H1 (cell line): ENCODE results near the gene GP9. TPM values are rescaled to one million over a fixed set of nuclear protein-coding genes. Genes with fewer than 3 reads are reported as not detected.

Experiments used
- polyA plus RNA-seq, 7 experiments: library from polyadenylated mRNA; depleted of rRNA in 3 of 7; stranded (reverse) in 5 of 7; unstranded in 2 of 7; fragments of >200 nt in 5 of 7; fragments of 200-250 nt in 2 of 7; gene quantifications; 1 replicate in 5 of 7; 2 replicates in 1 of 7; 4 replicates in 1 of 7; pipeline versions ENCODE4 v1.2.1 to v1.2.3, GENCODE V29; 2011 to 2013; ENCODE audit warnings: missing spikeins in 2 of 7, mixed read lengths in 2 of 7
- total RNA-seq: library from RNA; stranded (reverse); fragmentation: NEBNext Ultra II Directional; extraction: Animal tissue kit (Norgen Biotek cat#: 25700); gene quantifications from 2 replicates; pipeline ENCODE4 v1.2.1, GENCODE V29; 2021
- TF ChIP-seq, protein P1 (sequence below): fragments of 300-600 bp; sonication (generic); IDR thresholded peaks from 2 replicates; pipeline ENCODE4 v1.7.1; 2012; ENCODE audit warnings: low read length, moderate library complexity, mild to moderate bottlenecking, inconsistent platforms; ENCODE audit not compliant: insufficient replicate concordance

The GP9 gene
- total and polyA plus RNA-seq, 2 of the 8 experiments (the other 6 are each of a cell fraction or from before 2014, with no cell fraction given): not detected

DNA sequence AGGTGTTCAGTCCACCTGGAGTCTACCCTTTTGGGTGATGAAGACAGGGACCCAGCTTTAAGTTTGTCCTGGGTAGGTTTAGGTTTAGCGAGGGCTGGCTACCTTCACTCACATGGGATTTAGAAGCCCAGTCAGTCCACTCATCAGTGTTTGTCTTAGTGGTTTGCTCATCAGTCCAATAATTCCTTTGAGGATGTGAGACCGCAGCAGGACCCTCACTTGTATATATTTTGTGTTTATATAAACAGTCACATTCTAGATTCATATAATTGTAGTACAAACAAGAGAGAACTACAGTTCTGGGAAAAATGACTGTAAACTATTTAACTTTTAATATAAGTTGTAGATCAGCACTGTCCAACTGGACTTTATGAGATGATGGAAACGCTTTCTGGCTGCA lies 41.3 kb upstream of the GP9 start (continued):
- TF ChIP-seq, protein P1, sequence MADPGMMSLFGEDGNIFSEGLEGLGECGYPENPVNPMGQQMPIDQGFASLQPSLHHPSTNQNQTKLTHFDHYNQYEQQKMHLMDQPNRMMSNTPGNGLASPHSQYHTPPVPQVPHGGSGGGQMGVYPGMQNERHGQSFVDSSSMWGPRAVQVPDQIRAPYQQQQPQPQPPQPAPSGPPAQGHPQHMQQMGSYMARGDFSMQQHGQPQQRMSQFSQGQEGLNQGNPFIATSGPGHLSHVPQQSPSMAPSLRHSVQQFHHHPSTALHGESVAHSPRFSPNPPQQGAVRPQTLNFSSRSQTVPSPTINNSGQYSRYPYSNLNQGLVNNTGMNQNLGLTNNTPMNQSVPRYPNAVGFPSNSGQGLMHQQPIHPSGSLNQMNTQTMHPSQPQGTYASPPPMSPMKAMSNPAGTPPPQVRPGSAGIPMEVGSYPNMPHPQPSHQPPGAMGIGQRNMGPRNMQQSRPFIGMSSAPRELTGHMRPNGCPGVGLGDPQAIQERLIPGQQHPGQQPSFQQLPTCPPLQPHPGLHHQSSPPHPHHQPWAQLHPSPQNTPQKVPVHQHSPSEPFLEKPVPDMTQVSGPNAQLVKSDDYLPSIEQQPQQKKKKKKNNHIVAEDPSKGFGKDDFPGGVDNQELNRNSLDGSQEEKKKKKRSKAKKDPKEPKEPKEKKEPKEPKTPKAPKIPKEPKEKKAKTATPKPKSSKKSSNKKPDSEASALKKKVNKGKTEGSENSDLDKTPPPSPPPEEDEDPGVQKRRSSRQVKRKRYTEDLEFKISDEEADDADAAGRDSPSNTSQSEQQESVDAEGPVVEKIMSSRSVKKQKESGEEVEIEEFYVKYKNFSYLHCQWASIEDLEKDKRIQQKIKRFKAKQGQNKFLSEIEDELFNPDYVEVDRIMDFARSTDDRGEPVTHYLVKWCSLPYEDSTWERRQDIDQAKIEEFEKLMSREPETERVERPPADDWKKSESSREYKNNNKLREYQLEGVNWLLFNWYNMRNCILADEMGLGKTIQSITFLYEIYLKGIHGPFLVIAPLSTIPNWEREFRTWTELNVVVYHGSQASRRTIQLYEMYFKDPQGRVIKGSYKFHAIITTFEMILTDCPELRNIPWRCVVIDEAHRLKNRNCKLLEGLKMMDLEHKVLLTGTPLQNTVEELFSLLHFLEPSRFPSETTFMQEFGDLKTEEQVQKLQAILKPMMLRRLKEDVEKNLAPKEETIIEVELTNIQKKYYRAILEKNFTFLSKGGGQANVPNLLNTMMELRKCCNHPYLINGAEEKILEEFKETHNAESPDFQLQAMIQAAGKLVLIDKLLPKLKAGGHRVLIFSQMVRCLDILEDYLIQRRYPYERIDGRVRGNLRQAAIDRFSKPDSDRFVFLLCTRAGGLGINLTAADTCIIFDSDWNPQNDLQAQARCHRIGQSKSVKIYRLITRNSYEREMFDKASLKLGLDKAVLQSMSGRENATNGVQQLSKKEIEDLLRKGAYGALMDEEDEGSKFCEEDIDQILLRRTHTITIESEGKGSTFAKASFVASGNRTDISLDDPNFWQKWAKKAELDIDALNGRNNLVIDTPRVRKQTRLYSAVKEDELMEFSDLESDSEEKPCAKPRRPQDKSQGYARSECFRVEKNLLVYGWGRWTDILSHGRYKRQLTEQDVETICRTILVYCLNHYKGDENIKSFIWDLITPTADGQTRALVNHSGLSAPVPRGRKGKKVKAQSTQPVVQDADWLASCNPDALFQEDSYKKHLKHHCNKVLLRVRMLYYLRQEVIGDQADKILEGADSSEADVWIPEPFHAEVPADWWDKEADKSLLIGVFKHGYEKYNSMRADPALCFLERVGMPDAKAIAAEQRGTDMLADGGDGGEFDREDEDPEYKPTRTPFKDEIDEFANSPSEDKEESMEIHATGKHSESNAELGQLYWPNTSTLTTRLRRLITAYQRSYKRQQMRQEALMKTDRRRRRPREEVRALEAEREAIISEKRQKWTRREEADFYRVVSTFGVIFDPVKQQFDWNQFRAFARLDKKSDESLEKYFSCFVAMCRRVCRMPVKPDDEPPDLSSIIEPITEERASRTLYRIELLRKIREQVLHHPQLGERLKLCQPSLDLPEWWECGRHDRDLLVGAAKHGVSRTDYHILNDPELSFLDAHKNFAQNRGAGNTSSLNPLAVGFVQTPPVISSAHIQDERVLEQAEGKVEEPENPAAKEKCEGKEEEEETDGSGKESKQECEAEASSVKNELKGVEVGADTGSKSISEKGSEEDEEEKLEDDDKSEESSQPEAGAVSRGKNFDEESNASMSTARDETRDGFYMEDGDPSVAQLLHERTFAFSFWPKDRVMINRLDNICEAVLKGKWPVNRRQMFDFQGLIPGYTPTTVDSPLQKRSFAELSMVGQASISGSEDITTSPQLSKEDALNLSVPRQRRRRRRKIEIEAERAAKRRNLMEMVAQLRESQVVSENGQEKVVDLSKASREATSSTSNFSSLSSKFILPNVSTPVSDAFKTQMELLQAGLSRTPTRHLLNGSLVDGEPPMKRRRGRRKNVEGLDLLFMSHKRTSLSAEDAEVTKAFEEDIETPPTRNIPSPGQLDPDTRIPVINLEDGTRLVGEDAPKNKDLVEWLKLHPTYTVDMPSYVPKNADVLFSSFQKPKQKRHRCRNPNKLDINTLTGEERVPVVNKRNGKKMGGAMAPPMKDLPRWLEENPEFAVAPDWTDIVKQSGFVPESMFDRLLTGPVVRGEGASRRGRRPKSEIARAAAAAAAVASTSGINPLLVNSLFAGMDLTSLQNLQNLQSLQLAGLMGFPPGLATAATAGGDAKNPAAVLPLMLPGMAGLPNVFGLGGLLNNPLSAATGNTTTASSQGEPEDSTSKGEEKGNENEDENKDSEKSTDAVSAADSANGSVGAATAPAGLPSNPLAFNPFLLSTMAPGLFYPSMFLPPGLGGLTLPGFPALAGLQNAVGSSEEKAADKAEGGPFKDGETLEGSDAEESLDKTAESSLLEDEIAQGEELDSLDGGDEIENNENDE: no peak
